Duodenal mucosa (tissue), 2 donors: ENCODE results near the gene EPB41L1.

Source experiments
- H3K27ac ChIP-seq: one replicate; pipeline ENCODE4 v1.7.0; 2013; ENCODE audit warnings: low read depth, low read length
- H3K27me3 ChIP-seq, 2 donors: one replicate each; pipeline ENCODE4 v1.7.0; 2013; ENCODE audit warnings: low read length in 2 of 2, control low read depth in 1 of 2; ENCODE audit not compliant: insufficient read depth in 2 of 2, control insufficient read depth in 1 of 2
- H3K36me3 ChIP-seq, 2 donors: one replicate each; pipeline ENCODE4 v1.7.0; 2013; ENCODE audit warnings: low read length in 2 of 2, control low read depth in 1 of 2; ENCODE audit not compliant: insufficient read depth in 2 of 2, control insufficient read depth in 1 of 2
- H3K4me1 ChIP-seq, 2 donors: one replicate each; pipeline ENCODE4 v1.7.0; 2013; ENCODE audit warnings: low read length in 2 of 2, control low read depth in 1 of 2; ENCODE audit not compliant: insufficient read depth in 2 of 2, control insufficient read depth in 1 of 2
- H3K4me3 ChIP-seq, 2 donors: one replicate each; pipeline ENCODE4 v1.7.0; 2013; ENCODE audit warnings: low read length in 2 of 2, low read depth in 1 of 2
- H3K9ac ChIP-seq, 2 donors: one replicate each; pipeline ENCODE4 v1.7.0; 2013; ENCODE audit warnings: low read length in 2 of 2, low read depth in 1 of 2
- H3K9me3 ChIP-seq, 2 donors: one replicate each; pipeline ENCODE4 v1.7.0; 2013; ENCODE audit warnings: low read length in 2 of 2, control low read depth in 1 of 2; ENCODE audit not compliant: control insufficient read depth in 1 of 2

EPB41L1 gene

DNA sequence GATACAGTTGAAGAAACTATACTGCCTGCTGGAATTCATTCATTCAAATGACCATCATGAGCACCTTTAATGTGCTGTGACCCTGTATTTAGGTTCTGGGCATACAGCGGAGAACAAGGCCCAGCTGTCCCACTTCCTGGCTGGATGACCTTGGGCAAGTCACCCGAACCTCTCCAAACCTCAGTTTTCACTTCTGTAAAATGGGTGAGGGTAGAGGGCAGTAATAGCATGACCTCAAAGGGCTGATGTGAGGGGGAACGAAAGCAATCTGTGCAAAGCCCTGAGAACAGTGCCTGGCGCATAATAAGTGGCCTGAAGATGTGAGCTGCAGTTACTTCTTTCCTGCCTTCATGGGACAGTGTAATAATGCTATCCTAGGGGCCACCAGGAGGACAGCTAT lies 61.2 kb downstream of the EPB41L1 start:
- no peak overlapping the region for H3K9ac ChIP-seq
- H3K9me3 ChIP-seq, result no peaks in the 10 kb centered on the region
- peaks cover 14 to 34% of the 10 kb centered on the region in 2 donors for H3K36me3 ChIP-seq
- no peaks in the 10 kb centered on the region for H3K4me1 ChIP-seq
- H3K27me3 ChIP-seq, result no peaks in the 10 kb centered on the region
- H3K27ac ChIP-seq, result no peak overlapping the region
- no peak overlapping the region for H3K4me3 ChIP-seq

- Histone ChIP-seq H3K36me3 (peaks cover 14 to 37% of the 10 kb centered on the region in 2 donors), H3K9ac (no peak overlapping the region), H3K27me3 (no peaks in the 10 kb centered on the region), H3K4me1 (no peaks in the 10 kb centered on the region), H3K9me3 (no peaks in the 10 kb centered on the region), H3K27ac (no peak overlapping the region), H3K4me3 (no peak overlapping the region)
Measured at GRCh38 chr20:36216314-36217025, 61.9 kb downstream of the EPB41L1 start.

- peaks cover 13 to 31% of the 10 kb centered on the region in 2 donors for H3K36me3 ChIP-seq
- H3K9ac ChIP-seq, result no peak overlapping the region
Measured at GRCh38 chr20:36217226-36217625, 62.7 kb downstream of the EPB41L1 start.

GRCh38 chr20:36218380-36219064 lies 64.0 kb downstream of the EPB41L1 start:
- no peaks in the 10 kb centered on the region for H3K4me1 ChIP-seq
- H3K27me3 ChIP-seq, result no peaks in the 10 kb centered on the region
- no peak overlapping the region for H3K9ac ChIP-seq
- no peaks in the 10 kb centered on the region for H3K9me3 ChIP-seq
- H3K4me3 ChIP-seq, result no peak overlapping the region
- H3K36me3 ChIP-seq, result peaks cover 8 to 27% of the 10 kb centered on the region in 2 donors
- H3K27ac ChIP-seq, result no peak overlapping the region

More at GRCh38 chr20:36217226-36217625, 62.7 kb downstream of the EPB41L1 start:
- Histone ChIP-seq H3K4me3 (no peak overlapping the region), H3K27me3 (no peaks in the 10 kb centered on the region), H3K9me3 (no peaks in the 10 kb centered on the region), H3K4me1 (no peaks in the 10 kb centered on the region), H3K27ac (no peak overlapping the region)

DNA sequence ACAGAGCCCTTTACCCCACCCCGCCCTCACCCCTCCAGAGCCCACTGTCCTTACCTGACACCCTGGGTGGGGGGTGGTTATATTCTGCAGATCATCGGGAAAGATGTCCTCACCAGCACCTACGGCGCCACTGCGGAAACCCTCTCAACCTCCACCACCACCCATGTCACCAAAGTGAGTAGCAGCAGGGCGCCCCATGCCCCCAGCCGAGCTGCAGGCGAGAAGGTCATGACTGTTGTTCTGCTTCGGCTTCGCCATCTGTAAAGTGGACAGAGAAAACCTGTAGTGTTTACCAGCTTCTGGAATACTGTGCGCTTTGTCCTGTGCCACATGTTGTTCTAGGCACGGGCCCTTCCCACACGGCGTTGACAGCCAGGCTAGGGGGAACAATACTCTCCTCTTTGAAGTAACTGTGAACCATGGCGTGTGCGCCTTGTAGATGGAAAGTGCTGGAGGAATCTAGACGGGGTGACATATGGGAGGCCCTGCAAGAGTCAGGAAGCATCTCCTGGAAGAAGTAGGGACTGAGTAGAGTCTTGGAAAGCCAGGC lies 65.2 kb downstream of the EPB41L1 start:
- peaks cover 8 to 21% of the 10 kb centered on the region in 2 donors for H3K36me3 ChIP-seq
- no peak overlapping the region for H3K4me3 ChIP-seq
- H3K27ac ChIP-seq, result no peak overlapping the region
- no peaks in the 10 kb centered on the region for H3K9me3 ChIP-seq
- no peaks in the 10 kb centered on the region for H3K27me3 ChIP-seq
- H3K4me1 ChIP-seq, result no peaks in the 10 kb centered on the region
- no peak overlapping the region for H3K9ac ChIP-seq

- Histone ChIP-seq H3K9me3 (no peaks in the 10 kb centered on the region), H3K27me3 (no peaks in the 10 kb centered on the region), H3K4me1 (no peaks in the 10 kb centered on the region), H3K36me3 (peaks cover 8 to 18% of the 10 kb centered on the region in 2 donors), H3K27ac (no peak overlapping the region), H3K4me3 (no peak overlapping the region), H3K9ac (no peak overlapping the region)
Measured at GRCh38 chr20:36225666-36226065, 71.1 kb downstream of the EPB41L1 start.

DNA sequence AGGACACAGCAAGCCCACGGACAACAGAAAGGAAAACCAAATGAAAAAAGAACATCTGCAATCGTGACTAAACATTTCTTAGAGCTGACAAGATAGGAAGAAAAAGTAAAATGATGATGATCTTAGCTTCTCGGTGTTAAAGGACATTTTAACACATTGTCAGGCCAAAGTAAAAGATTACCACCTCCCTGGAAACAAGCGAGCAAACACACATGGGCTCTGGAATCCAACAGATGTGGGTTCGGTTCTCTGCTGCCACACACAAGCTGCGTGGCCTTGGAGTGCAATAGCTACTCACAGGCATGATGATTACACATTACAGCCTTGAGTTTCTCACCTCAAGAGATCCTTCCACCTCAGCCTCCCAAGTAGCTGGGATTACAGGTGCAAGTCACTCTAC lies 74.2 kb downstream of the EPB41L1 start:
- Histone ChIP-seq H3K36me3 (peaks cover 8 to 13% of the 10 kb centered on the region in 2 donors), H3K9me3 (no peaks in the 10 kb centered on the region), H3K9ac (no peak overlapping the region), H3K27ac (no peak overlapping the region), H3K4me1 (no peaks in the 10 kb centered on the region), H3K4me3 (no peak overlapping the region), H3K27me3 (no peaks in the 10 kb centered on the region)

- H3K36me3 ChIP-seq, result peaks cover 8 to 13% of the 10 kb centered on the region in 2 donors
- H3K9me3 ChIP-seq, result no peaks in the 10 kb centered on the region
- H3K27ac ChIP-seq, result no peak overlapping the region
- no peak overlapping the region for H3K4me3 ChIP-seq
- H3K27me3 ChIP-seq, result no peaks in the 10 kb centered on the region
- H3K9ac ChIP-seq, result no peak overlapping the region
- H3K4me1 ChIP-seq, result no peaks in the 10 kb centered on the region
Measured at GRCh38 chr20:36230019-36230418, 75.5 kb downstream of the EPB41L1 start.

- H3K36me3 ChIP-seq, result peaks cover 5 to 11% of the 10 kb centered on the region in 2 donors
- no peaks in the 10 kb centered on the region for H3K9me3 ChIP-seq
- no peak overlapping the region for H3K4me3 ChIP-seq
- H3K27me3 ChIP-seq, result no peaks in the 10 kb centered on the region
- H3K9ac ChIP-seq, result no peak overlapping the region
- H3K27ac ChIP-seq, result no peak overlapping the region
- H3K4me1 ChIP-seq, result peaks cover 5 to 7% of the 10 kb centered on the region in 2 donors
Measured at GRCh38 chr20:36231331-36231730, 76.8 kb downstream of the EPB41L1 start.

DNA sequence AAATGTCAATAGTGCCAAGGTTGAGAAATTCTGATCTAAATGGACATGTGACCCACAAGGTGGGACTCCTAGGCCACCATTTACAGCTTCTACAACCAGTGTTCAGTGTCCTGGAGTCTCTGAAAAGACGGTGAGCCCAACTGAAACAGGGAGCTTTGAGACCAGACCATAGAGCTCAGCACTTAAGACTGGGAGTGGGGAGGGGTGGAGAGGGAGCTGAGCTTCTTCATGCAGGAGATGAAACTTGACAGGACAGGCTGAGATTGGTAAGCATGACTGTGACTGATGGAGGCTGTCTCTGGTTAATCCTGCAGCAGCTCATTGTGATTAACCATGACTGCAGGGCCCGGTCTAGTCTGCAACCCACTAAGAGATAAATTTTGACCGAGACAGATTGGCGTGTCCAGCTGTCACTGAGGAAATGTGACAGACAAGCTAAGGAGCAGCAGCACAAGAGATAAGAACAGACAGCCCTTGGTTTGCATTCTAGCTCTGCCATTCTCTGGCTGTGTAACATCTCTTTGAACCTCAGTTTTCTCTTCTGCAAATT lies 80.3 kb downstream of the EPB41L1 start:
- H3K4me1 ChIP-seq, result peaks cover 11 to 14% of the 10 kb centered on the region in 2 donors
- H3K36me3 ChIP-seq, result peaks cover 2% of the 10 kb centered on the region in 2 donors
- no peak overlapping the region for H3K9ac ChIP-seq
- H3K4me3 ChIP-seq, result no peak overlapping the region
- H3K9me3 ChIP-seq, result no peaks in the 10 kb centered on the region
- H3K27ac ChIP-seq, result no peak overlapping the region
- no peaks in the 10 kb centered on the region for H3K27me3 ChIP-seq
